GM18909 (cell line): ENCODE data around the gene PRDM11.
"Not testable (repeated sequence)": the region's sequence is repeated elsewhere in the genome, so short reads cannot be mapped to it uniquely, and the experiment has no call there.

Experiments used
- ATAC-seq: cut with Tn5 transposase; IDR thresholded peaks from one replicate; pipeline ENCODE4 v1.9.1; 2021; ENCODE audit warnings: mild to moderate bottlenecking; ENCODE audit not compliant: unreplicated experiment, poor library complexity

The PRDM11 gene

DNA sequence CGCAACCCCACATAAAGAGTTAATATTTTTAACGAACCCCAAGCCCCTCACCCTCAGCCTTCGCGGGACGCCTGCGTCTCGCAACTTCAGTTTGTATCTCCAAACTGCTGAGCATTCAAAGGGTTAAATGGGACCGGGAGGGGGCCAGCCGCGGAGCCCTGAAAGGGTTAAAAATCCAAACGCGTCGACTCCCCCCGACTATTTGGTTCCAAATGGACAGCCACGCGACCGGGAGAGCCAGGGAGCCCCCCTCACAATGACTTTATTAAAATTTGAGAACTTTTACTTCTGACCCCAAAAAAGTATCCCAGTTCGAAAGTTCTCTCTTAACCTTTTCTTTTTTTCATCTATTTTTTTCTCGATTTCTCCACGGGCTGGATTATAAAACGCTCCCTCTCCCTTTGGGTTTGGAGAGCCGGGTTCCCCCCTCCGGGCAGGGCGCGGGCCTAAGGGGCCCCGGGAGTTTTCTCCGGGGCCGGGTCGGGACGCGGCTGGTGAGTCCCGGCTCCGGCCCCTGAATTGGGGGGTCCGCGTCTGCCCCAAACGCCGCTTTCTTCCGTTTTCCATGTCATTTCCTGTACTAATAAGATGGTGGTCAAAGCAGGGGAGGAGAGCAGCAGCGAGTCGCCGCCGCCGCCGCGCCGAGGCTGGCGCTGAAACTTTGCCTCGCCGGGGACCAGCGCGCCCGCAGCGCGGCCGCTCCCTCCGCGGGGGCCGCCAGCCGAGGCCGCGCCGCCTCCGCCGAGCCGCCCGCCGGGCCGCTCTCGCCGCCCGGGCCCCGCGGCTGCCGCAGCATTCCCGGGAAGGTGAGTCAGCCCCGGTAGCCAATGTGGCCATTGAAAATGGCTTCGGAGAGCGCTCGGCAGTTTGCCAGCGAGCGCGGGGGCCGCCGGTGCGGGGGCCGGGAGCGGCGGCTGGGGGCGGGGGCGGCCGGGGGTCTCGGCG, at the start of gene PRDM11:
Gene PRDM11 (plus strand): TSS at position 568 of the 945 bp plus-strand sequence. CDS start 35,128 bp downstream, outside the sequence.
- ATAC-seq, result peak; percentile 45

DNA sequence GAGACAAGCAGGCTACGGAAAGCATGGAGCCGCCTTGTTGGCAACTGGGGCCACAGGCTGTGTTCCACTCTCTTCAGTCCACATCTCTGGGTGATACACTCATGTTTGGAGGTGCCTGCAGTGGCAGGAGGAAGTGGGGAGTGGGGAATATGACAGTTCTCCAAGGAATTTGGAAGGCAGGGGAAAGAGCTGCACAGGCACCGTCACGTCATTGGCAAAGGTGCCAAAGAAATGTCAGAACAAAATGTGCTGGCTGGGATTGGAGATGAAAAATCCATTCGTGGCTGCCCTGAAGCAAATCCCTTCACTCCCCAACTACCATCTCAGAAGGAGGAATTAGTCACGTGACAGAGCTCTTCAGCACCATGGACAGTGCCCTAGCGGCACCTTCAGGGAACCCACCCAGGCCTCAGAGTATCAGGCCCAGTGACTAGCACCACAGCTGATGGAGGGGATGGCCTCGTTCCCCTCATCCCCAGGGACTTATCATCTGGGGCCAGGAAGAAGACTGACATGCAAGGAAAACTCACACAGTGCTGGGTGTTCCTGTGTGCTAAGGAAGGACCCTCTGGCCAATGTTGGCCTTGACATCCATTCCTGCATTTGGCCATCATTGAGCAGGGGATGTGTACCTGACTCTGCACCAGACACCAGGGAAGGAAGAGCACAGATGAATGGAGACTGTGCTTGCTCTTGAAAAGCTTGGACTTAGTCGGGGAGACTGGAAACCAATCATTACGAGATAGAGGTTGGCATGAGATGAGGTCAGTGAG, 48.5 kb upstream of the PRDM11 start:
- no peak for ATAC-seq

DNA sequence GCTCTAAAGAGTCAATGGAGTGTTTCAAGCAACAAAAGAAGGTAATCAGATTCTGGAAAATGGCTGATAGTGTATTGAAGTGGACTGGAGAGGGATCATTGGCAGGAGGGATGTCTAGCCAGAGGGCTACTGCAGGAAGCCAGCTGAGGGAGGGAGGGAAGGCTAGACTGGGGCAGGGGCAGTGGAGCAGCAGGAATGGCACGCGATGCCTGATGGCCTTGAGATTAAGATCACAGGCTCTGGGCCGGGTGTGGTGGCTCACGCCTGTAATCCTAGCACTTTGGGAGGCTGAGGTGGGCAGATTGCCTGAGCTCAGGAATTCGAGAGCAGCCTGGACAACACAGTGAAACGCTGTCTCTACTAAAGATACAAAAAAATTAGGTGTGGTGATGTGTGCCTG, 47.5 kb upstream of the PRDM11 start:
- ATAC-seq, result no peak

DNA sequence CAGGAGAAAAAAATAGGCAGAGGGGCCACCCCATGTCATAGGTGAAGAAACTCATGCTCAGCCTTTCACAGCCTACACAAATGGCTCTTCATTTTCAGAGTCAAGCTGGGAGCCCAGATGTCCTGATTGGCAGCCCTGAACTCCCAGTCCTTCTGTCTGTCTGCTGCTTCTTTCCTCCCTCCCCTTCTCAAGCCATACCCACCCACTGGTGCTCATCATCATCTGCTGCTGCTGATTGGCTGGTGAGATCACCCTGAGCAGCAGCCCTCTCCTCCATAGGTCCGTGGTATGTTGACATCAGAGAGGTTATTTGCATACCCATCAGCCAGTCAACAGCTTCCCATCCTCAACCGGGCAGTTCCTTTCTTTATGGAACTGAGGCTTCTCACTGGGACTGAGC, 46.1 kb upstream of the PRDM11 start:
- ATAC-seq, result no peak

DNA sequence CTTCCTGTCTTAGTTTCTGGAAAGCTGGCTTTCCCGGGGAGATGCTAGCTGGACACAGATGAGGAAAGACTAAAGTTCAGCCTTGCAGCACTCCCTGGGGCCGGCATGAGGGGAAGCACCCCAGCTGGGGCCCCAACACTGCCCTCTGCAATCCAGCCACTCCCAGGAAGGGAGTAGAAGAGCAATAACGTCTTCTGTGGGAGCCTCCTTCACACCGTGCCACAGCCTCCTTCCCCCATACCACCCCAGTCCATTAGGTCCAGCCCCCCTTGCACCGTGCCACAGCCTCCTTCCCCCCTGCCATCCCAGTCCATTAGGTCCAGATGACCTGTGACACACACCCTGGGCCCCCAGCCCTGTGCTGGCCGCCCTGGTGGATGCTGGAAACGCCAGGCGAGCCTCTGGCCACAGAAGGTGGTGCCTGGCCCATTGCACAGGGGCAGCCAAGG, 44.1 kb upstream of the PRDM11 start:
- no peak for ATAC-seq

DNA sequence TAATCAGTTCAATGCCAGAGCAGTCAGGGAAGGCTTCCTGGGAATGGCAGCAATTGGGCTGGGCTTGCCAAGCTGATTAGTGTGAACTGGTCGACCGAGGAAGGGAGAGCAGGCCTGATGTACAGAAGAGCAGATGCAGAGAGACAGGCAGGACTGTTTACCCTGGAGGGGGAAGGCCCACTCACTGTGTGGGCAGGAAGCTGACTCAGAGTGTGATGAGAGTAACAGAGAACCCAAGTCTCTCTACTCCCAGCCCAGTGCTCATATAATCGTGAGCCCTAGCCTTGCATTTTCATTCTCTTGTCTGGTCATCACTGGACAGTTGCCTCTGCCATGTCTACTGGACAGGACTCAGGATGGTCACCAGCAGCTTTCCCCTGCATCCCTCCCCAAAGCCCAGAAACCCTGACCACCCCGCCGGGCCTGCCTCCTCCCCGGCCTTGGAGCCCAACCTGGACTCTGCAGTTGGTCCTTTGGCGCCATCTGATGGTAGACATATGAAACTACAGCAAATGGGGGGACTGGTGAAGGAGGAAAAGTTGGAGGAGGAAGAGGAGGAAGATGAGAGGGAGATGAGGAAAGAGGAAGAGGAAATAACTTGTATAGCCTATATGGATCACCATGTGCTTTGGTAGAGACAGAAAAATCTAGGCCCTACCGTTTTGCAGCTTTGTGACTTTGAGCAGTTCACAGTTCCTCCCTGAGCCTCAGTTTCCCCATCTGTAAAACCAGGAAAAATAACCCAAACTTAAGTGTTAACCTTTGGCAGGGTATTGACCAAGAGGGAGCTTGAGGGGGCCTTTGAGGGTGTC, 43.4 kb upstream of the PRDM11 start:
- ATAC-seq, result peak; percentile 46

DNA sequence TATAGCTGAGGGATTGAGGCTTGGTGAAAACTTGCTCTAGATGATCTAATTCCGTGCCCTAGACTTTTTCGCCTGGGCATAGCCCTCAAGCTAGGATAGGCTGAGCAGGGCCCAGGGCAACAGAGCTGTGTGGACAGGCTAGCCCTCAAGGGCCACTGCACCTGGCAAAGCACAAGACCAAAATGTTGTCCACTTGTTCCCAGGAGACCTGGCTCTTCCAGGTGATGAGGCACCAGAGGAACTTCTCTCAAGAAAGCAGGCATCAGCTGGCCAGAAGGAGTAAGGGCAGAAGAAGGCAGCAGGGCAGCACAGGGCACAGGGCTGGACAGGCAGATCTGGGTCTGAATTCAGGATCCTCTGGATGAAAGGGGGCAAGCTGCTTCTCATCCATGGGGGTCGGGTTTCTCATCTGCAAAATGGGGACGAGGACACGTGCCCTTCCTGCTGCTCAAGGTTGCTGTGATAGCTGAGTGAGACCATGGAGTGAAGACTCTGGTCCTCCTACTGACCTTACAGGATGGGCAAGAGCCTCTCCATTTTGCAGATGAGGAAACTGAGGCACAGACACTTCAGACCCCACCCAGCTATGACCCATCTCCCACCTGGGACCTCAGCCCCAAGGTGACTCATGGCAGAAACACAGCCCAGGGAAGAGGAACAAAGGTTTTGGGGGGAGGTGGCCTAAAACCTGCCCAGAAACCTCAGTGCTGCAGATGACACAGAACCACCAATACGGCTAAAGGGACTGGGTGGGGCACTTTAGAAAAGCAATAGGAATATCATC, 42.2 kb upstream of the PRDM11 start:
- no peak for ATAC-seq

DNA sequence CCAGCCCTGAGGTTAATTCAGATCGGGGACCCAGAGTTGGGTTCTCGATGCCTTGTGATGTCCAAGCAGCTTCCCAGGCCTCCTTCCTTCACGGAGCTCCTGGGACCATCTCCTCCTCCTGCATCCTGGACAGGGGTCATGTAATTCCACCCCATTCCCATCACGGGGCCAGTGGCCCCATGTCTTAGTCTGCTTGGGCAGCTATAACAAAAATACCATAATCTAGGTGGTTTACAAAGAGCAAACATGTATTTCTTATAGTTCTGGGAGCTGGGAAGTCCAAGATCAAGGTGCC, 41.7 kb upstream of the PRDM11 start:
- no peak for ATAC-seq

DNA sequence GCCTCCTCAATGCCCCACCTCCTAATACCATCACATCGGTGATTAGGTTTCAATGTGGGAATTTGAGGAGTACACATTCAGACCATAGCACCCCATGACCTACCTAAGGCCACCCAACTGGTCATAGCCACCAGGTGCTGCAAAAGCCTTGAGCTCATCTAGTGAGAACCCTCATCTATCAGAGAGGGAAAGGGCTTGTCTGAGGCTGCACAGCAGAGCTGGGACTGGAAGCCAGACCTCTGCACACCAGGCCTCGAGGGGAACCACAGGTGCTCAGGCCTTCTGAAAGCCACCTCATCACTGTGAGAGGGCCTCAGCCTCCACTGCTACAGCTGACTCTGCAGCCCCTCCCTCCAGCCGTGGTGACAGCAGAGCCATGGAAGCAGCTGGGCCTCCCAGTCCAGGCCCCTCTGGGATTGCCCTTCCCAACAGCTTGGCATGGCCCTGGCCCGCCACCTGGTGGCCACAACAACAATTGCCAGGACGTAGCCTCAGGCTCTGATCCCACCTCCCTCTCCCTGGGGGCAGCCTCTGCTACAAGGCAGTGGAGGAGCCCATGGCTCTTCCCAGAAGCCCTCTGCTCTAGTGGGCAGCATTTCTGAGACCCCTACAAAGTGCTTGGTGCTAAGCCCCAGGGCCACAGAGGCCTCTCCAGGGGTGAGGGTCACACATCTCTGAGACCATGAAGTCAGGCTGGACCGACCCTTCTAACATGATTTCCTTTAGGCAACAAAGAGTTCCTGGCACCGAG, 41.0 kb upstream of the PRDM11 start:
- ATAC-seq, result no peak

DNA sequence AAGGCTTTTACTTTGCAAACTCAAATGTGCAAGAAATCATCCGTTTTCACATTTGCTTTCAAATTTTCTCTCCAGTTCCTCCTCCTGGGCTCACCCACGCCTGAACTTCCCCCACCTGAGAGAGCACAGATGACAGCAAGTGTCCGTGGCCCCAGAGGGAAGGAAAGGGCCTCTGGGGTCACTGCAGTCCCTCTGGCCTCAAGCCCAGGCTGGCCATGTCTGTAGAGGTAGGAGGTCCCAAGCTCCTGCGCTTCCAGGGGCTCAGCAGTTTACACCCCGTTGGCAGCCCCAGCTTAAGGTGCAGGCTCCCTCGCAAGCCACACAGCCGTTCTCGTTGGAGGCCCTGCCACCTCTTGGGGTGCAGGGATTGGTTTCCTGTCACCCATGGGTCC, 40.5 kb upstream of the PRDM11 start:
- ATAC-seq, result no peak

DNA sequence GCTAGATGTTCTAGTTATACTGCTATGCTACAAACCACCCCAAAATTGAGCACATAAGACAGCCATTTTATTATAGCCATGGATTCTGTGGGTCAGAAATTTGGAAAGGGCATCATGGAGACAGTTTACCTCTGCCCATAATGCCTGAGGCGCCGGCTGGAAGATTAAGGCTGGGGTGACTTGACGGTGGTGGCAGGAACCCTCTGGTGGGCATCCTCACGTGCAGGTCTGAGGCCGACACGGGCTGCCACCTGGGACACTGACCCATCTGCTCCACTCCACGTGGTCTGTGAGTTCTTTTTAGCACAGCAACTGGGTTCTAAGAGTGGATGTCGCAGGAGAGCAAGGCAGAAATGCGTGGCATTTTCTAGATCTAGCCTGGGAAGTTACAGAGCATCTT, 40.0 kb upstream of the PRDM11 start:
- ATAC-seq, result no peak

DNA sequence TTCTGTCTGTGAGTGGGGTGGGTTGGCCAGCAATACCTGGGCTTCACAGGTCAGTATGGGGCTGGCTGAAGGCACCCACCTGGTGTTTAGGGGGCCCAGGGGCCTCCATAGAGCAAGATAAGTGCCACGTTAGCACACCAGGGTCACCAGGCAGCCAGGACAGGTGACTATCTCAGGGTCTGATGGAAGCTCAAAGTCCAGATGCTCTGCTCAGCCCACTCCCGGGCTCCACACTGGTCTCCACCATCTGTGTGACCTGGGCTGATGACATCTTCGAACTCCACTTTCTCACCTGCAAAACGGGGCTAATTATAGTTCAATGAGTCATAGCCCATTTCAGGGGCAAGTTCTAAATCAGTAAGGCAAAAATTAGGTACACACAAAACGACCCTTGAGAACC, 39.4 kb upstream of the PRDM11 start:
- ATAC-seq, result no peak

DNA sequence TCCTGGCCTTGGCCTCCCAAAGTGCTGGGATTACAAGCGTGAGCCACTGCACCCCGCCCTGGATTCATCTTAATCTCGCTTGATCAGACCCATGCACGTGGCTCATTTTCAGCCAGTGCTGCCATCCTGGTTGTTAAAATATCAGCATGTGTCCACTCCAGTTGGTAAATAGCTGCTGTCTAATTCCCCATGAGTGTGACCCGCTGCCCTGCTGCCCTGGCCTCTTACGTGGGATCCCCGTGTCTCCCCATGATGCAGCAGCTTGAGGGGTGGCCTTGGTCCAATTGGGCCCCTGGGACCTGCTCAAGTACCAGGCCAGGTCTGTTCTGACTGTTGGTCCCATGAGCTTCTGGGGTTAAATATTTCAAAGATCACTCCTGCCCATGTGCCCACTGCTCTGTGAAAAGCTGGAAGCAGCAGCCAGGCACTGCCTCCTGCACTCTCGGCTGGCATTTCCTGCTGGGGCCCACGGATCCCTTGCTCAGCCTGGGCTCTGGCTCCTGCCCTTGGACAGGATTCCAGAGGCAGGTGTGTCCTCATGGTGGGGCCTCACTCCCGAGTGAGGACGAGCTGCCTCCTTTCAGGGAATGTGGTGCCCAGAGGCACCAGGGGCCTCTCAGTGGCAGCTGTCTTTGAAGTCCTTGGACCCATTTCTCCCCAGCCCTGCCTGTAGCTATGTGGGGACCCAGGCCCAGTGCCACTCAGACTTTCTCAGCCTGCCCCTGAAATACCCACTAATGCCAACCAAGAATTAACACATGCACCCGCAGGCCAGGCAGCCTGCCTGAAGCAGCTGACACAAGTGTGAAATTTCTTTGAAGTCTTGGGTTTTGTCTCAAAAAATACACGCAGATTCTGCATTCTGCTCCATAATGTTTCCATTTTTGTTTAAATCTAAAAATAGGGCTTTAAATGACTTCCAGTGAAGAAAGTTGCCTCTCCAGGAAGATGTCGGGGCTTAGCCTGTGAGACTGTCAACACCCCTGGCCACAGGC, 38.1 kb upstream of the PRDM11 start:
- ATAC-seq, result no peak

DNA sequence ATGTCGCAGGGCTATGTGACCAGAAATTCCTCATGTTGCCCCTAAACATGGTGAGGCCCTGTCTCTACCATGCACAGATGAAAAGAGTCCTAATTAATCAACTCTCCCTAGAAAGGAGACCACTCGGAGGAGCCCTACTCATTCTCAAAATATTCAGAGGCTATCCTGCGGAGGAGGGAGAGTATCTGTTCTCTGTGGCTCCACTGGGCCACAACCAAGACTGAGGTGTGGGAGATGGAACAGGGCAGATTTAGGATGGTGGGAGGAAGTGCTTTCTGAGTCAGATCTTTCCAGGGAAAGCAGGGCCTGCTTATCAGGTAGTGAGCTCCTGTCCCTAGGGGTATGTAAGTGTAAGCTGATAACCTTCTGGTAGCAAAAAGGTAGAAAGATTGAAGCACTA, 37.0 kb upstream of the PRDM11 start:
- ATAC-seq, result no peak

DNA sequence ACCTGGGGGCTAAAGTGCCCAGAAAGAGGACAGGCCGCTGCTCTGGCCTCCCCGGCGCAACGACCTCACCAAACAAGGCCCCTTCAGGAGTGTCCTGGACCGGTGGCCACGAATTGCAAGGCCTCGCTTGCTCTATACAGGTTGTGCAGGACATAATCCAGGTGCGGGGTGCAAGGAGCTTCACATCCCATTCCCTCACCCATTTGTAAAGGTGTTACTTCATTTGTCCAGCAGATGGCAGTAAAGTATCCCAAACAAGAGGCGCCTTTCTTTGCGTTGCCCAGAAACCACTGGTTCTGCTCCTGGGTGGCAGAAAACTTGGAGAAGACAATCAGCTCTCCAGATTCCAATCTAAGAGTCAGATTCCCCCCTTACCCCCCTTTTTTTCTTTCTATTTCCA, 35.9 kb upstream of the PRDM11 start:
- no peak for ATAC-seq

DNA sequence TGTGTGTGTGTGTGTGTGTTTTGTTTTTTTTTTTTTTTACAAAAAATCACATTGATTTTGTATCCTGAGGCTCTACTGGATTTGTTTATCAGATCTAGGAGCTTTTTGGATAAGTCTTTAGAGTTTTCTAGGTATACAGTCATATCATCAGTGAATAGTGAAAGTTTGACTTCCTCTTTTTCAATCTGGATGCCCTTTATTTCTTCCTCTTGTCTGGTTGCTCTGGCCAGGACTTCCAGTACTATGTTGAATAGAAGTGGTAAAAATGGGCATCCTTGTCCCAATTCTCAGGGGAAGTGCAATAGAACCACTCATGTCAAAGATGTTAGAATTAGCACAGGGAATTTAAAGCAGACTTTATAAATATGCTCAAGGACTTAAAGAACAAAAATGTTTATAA, 32.6 kb upstream of the PRDM11 start:
- no peak for ATAC-seq

DNA sequence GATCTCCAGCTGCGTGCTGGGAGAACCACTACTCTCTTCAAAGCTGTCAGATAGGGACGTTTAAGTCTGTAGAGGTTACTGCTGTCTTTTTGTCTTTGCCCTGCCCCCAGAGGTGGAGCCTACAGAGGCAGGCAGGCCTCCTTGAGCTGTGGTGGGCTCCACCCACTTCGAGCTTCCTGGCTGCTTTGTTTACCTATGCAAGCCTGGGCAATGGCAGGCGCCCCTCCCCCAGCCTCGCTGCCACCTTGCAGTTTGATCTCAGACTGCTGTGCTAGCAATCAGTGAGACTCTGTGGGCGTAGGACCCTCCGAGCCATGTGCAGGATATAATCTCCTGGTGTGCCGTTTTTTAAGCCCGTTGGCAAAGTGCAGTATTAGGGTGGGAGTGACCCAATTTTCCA, 18.6 kb upstream of the PRDM11 start:
- ATAC-seq, result not testable (repeated sequence)

DNA sequence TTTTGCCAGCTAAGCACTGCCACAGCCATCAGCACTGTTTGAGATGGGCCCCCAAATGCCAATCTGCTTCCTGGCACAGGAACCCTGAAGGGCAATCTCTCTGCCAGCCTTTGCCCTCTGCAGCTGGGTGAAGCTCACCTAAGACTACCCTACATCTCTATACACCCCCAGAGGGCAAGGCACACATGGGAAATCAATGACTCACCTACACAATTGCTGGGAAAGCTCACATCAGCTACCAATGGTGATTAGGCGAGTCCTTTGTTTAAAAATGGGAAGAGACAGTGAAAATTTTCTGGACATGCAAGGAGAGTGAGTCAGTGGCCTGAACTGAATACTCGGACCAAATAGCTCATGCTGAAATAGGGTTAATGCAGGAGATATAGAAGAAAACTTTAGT, 12.6 kb upstream of the PRDM11 start:
- no peak for ATAC-seq
